CD4-positive, alpha-beta T cell treated with Interferon alpha-2 for 1 hour (primary cell): ENCODE results near the gene OR6C4.
"Not testable (repeated sequence)": the region's sequence is repeated elsewhere in the genome, so short reads cannot be mapped to it uniquely, and the experiment has no call there.

Source experiments
- DNase-seq, 2 donors: peaks; one replicate each; pipeline ENCODE4 v3.0.0-alpha.2; 2020 to 2022

The OR6C4 gene

GRCh38 chr12:55549302-55549701 lies at the start of gene OR6C4:
OR6C4 (plus strand) TSS chr12:55549602; CDS start chr12:55551227, 1,625 bp downstream.
- DNase-seq, result no peak

- no peak for DNase-seq
Observed at GRCh38 chr12:55499810-55500252, 49.6 kb upstream of the OR6C4 start.

- DNase-seq, result no peak
Observed at GRCh38 chr12:55501601-55502000, 47.8 kb upstream of the OR6C4 start.

- DNase-seq, result no peak
Observed at GRCh38 chr12:55515696-55516095, 33.7 kb upstream of the OR6C4 start.

- no peak for DNase-seq
Observed at GRCh38 chr12:55516391-55516790, 33.0 kb upstream of the OR6C4 start.

- not testable (repeated sequence) for DNase-seq
Observed at GRCh38 chr12:55548235-55548634, 1.2 kb upstream of the OR6C4 start.

- no peak for DNase-seq
Observed at GRCh38 chr12:55548756-55549155, 646 bp upstream of the OR6C4 start.

DNA sequence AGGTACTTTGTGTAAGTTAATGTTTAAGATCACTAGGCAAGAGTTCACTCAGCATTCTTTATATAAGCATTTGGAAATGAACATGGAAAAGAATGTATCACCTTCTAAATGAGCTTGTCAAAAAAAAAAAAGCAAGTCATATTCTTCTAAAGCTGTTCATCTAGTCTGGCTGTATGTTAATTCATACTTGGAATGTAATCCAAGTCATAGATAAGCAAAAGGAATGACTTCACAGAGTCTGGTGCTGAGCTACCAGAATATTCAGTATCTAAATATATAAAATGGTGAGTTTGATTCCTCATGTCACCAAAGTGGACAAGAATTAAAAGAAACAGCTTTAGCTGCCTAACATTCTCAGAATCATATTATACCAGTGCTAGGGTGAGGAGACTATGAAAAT lies 4.9 kb downstream of the OR6C4 start:
- DNase-seq, result no peak

- not testable (repeated sequence) for DNase-seq
Observed at GRCh38 chr12:55570060-55570459, 20.7 kb downstream of the OR6C4 start.

- not testable (repeated sequence) for DNase-seq
Observed at GRCh38 chr12:55570689-55571088, 21.3 kb downstream of the OR6C4 start.

- DNase-seq, result no peak
Observed at GRCh38 chr12:55572168-55572567, 22.8 kb downstream of the OR6C4 start, which contains the start of gene OR2AP1. OR2AP1 (plus strand) TSS chr12:55572468; CDS start chr12:55574415, 1,947 bp downstream.

GRCh38 chr12:55582066-55582465 lies 32.7 kb downstream of the OR6C4 start:
- no peak for DNase-seq

GRCh38 chr12:55585817-55586216 lies 36.4 kb downstream of the OR6C4 start:
- no peak for DNase-seq

- not testable (repeated sequence) for DNase-seq
Observed at GRCh38 chr12:55590152-55590551, 40.8 kb downstream of the OR6C4 start.
